NB4 (cell line): ENCODE data around the gene REG1B.

Experiments used
- CTCF ChIP-seq: IDR thresholded peaks from one replicate; pipeline ENCODE4 v1.5.1; 2012; ENCODE audit warnings: low read depth, low read length
- MAX ChIP-seq: IDR thresholded peaks from 2 replicates; pipeline ENCODE4 v1.6.1; 2011; ENCODE audit warnings: low read depth, low read length
- MYC ChIP-seq: IDR thresholded peaks from 2 replicates; pipeline ENCODE4 v1.6.1; 2011; ENCODE audit warnings: low read depth, low read length
- POLR2A ChIP-seq: IDR thresholded peaks from 2 replicates; pipeline ENCODE4 v1.6.1; 2011; ENCODE audit warnings: mild to moderate bottlenecking; ENCODE audit not compliant: insufficient read length; ENCODE audit errors: extremely low read depth

DNA sequence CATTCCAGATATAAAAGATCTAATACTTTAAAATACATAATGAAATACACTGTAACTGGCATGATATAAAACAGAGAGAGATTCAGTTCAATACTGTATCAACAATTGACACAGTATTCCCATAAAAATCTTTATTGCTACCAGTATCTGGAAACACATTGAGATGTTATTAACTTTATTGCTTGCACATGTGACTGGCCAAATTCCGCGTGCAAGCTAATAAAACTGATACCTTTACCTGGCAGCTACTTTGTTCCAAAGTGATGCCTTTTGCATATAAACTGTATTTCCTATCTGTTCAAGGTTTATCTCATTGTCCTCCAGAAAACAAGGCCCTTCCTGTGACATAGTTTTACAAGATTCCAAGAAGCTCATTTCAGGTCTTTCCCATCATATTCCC is 15.4 kb upstream of the REG1B start:
- TF ChIP-seq POLR2A (no peak), CTCF (no peak), MAX (no peak), MYC (no peak)
